ENCODE data around the gene CST11. TPM values are rescaled to one million over a fixed set of nuclear protein-coding genes. Genes with fewer than 3 reads are reported as not detected.

The CST11 gene
- total and polyA plus RNA-seq, 2 donors (not counting 3 experiments of a cell fraction or from before 2014, with no cell fraction given) = not detected

DNA sequence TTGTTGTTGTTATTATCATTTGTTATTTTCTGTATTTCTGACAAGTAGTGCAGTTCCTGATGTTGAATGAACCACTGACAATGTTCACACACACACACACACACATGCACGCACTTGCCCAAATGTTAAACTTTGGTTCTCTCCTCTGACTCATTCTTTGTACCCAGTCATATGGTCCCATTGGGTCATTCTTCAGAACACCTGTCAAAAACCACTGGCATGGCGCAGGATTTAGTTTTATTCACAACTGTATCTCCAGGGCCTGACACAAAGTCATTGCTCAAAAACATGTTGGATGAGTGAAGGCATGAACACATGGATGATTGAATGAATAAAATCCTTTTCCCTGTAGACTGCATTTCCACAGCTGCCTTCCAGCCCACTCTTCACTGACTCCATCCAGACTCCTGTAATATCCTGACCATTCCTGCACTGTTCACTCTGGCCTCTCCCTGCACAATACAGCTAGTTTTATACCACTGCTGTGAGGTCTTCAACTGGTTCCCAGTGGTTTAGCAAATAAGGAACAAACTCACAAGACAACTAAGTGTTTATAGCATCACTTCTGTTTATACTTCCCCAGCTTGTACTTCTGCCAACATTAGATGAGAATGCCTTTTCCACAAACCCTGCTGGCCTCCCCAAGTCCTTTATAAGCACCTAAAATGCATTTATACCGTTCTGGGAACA lies 6.9 kb upstream of the CST11 start:
- Histone ChIP-seq H4K20me1 (replicated peaks; ENCODE audit: control insufficient read depth, extremely low read depth, insufficient read depth, low read length) (no peaks in the 10 kb centered on the region), H3K4me1 (ENCODE audit: control insufficient read depth, extremely low read depth, insufficient read depth, low read length) (no peaks in the 10 kb centered on the region), H3K9me3 (replicated peaks; ENCODE audit: control insufficient read depth, insufficient read depth, low read length) (no peaks in the 10 kb centered on the region), H3K4me3 (replicated peaks in 1 of 3; ENCODE audit: insufficient read depth in 1 of 3, low read depth in 1 of 3, low read length in 3 of 3) (no peak overlapping the region), H3K27ac (ENCODE audit: insufficient read depth, low read depth, low read length) (no peak overlapping the region), H3K79me2 (ENCODE audit: control insufficient read depth, insufficient read depth, low read length) (no peaks in the 10 kb centered on the region), H2AFZ (ENCODE audit: low read depth, low read length) (no peak overlapping the region), H3K4me2 (ENCODE audit: insufficient read depth, low read length) (no peak overlapping the region), H3K9me1 (replicated peaks; ENCODE audit: control insufficient read depth, extremely low read depth, insufficient read depth, low read length) (no peaks in the 10 kb centered on the region), H3K9ac (replicated peaks; ENCODE audit: extremely low read depth, insufficient read depth, low read length) (no peak overlapping the region), H3K27me3 (ENCODE audit: control insufficient read depth in 2 of 2, insufficient read depth in 2 of 2, low read length in 2 of 2) (no peaks in the 10 kb centered on the region), H3K36me3 (ENCODE audit: control insufficient read depth in 2 of 2, extremely low read depth in 1 of 2, insufficient read depth in 2 of 2, low read length in 2 of 2) (no peaks in the 10 kb centered on the region)
- TF ChIP-seq, protein P1, sequence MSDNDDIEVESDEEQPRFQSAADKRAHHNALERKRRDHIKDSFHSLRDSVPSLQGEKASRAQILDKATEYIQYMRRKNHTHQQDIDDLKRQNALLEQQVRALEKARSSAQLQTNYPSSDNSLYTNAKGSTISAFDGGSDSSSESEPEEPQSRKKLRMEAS (IDR thresholded peaks at IDR 0.05; ENCODE audit: insufficient read depth, insufficient read length) = no peak
- TF ChIP-seq JUN (IDR thresholded peaks at IDR 0.05; ENCODE audit: borderline replicate concordance, insufficient read depth, insufficient read length, low read depth) (no peak), POLR2AphosphoS5 (IDR thresholded peaks at IDR 0.05; ENCODE audit: insufficient read depth, low read depth, low read length) (no peak), FOS (IDR thresholded peaks at IDR 0.05; ENCODE audit: borderline replicate concordance, insufficient read depth, low read length) (no peak), EZH2 (IDR thresholded peaks at IDR 0.05; ENCODE audit: borderline replicate concordance, low read depth, low read length, severe bottlenecking) (no peak), POLR2A (IDR thresholded peaks at IDR 0.05; ENCODE audit: low read depth, low read length) (no peak), MYC (IDR thresholded peaks at IDR 0.05; ENCODE audit: low read depth, low read length) (no peak)
- TF ChIP-seq, protein P2, sequence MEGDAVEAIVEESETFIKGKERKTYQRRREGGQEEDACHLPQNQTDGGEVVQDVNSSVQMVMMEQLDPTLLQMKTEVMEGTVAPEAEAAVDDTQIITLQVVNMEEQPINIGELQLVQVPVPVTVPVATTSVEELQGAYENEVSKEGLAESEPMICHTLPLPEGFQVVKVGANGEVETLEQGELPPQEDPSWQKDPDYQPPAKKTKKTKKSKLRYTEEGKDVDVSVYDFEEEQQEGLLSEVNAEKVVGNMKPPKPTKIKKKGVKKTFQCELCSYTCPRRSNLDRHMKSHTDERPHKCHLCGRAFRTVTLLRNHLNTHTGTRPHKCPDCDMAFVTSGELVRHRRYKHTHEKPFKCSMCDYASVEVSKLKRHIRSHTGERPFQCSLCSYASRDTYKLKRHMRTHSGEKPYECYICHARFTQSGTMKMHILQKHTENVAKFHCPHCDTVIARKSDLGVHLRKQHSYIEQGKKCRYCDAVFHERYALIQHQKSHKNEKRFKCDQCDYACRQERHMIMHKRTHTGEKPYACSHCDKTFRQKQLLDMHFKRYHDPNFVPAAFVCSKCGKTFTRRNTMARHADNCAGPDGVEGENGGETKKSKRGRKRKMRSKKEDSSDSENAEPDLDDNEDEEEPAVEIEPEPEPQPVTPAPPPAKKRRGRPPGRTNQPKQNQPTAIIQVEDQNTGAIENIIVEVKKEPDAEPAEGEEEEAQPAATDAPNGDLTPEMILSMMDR (IDR thresholded peaks at IDR 0.05; ENCODE audit: extremely low read depth in 1 of 2, insufficient read depth in 1 of 2, low read depth in 1 of 2, low read length in 2 of 2) = no peak
- POLR2A ChIA-PET = no interaction called here
- FAIRE-seq (no peak), DNase-seq (ENCODE audit: low read depth, low spot score) (no peak)
- intact Hi-C loops (cut with micrococcal nuclease) = no loop called here
- BruUV-seq (replicated peaks) = no TSS peak
- dilution Hi-C loops (cut with MboI; ENCODE audit: extremely low pct_ligation_motif_present, low sequenced_read_pairs) = no loop called here
- CTCF ChIA-PET = interaction anchor here (1.1 to 1.4 kb wide), 2 partner anchors 12 to 1740 kb away, joined by 3 to 5 read pairs; no protein-coding TSS in a partner anchor
